CD1c-positive myeloid dendritic cell (primary cell): Measurements from ENCODE around the gene SVBP.
A peak's percentile ranks its signal among the peaks of the same experiment; 100 is the strongest.

Experiments used
- DNase-seq: peaks from one replicate; pipeline ENCODE4 v3.0.0-alpha.2; 2016; ENCODE audit errors: extremely low spot score

SVBP gene

GRCh38 chr1:42765269-42765668 is 51.9 kb downstream of the SVBP start:
- DNase-seq: no peak

GRCh38 chr1:42762269-42762668 is 54.9 kb downstream of the SVBP start:
- no peak for DNase-seq

- no peak for DNase-seq
These were observed 55.6 kb downstream of the SVBP start for GRCh38 chr1:42761567-42761966.

GRCh38 chr1:42759114-42759513 is 58.1 kb downstream of the SVBP start:
- DNase-seq: no peak

GRCh38 chr1:42758641-42759040 is 58.6 kb downstream of the SVBP start:
- peak; percentile 57 for DNase-seq

- no peak for DNase-seq
These were observed 59.3 kb downstream of the SVBP start for GRCh38 chr1:42757892-42758275.
